Large intestine (tissue), 3 donors: ENCODE results near the gene GAREM1. TPM values are rescaled to one million over a fixed set of nuclear protein-coding genes. Genes with fewer than 3 reads are reported as not detected.

Experiments used
- DNase-seq, 2 donors: peaks; one replicate each; pipeline versions ENCODE4 v3.0.0 to v3.0.0-alpha.2; 2013
- H3K27ac ChIP-seq: one replicate; pipeline ENCODE4 v1.5.1; 2013; ENCODE audit warnings: low read length
- H3K27me3 ChIP-seq: 2 replicates; pipeline ENCODE4 v1.6.1; 2013; ENCODE audit warnings: low read length; ENCODE audit not compliant: control insufficient read depth, insufficient read depth
- H3K36me3 ChIP-seq: 2 replicates; pipeline ENCODE4 v1.6.1; 2013; ENCODE audit warnings: low read length; ENCODE audit not compliant: control insufficient read depth, insufficient read depth
- H3K4me1 ChIP-seq: one replicate; pipeline ENCODE4 v1.6.1; 2013; ENCODE audit warnings: low read length; ENCODE audit not compliant: control insufficient read depth, insufficient read depth
- H3K4me3 ChIP-seq: one replicate; pipeline ENCODE4 v1.5.1; 2013; ENCODE audit warnings: low read length
- H3K9me3 ChIP-seq: one replicate; pipeline ENCODE4 v1.6.1; 2013; ENCODE audit warnings: mild to moderate bottlenecking, low read depth, low read length, moderate library complexity; ENCODE audit not compliant: control insufficient read depth
- WGBS: methylation state at CpG from one replicate; pipeline ENCODE4 v1.1.5; 2013; ENCODE audit warnings: low lambda C conversion rate; ENCODE audit not compliant: insufficient coverage; 5-methylcytosine and 5-hydroxymethylcytosine counted together
- polyA plus RNA-seq: library from polyadenylated mRNA; unstranded; fragments of 120-200 nt; gene quantifications from one replicate; pipeline ENCODE4 v1.2.1, GENCODE V29; 2013

GAREM1 gene
- polyA plus RNA-seq, 1 donor: 11.8 TPM

DNA sequence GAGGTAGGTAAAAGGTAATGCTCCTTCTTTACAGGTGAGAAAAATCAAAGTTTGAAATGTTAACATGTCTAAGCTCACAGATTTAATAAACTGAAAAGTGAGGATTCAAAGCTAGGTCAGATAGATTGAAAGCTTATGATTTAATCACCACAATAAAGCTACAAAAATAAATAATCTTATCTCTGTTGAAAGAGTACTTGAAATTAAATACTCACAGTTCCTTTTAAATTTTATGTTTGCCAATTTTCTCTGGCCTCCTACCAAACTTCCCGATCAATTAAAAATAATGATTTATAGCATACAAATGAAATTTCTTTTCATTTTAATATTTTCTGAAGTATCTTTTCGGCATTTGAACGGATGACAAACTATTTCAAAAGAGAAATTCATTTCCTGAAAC lies 77.3 kb downstream of the GAREM1 start:
- Histone ChIP-seq H3K4me1 (no peaks in the 10 kb centered on the region), H3K4me3 (no peak overlapping the region), H3K27ac (no peak overlapping the region), H3K9me3 (no peaks in the 10 kb centered on the region), H3K36me3 (peaks cover 6% of the 10 kb centered on the region), H3K27me3 (no peaks in the 10 kb centered on the region)
- no peak for DNase-seq
- WGBS: 86% methylated on average over 3 of the region's 3 CpGs

DNA sequence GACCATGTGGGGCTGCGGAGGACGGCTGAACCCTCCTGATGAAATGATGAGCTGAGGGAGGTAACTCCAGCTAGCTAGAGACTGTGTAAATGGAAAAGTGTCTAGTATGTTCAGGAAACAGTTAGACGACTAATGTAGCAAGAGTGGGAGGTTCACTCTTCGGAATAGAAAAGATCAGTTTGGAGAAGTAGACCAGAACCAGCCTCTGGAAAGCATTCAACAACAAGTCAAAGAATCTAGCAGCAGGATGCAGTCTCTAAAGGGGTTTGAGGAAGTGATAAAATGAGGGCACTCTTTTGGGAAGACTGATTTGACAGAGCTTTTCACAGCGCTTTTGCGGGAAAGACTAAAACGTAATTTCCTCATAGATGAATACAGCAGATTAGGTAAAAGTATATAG lies 79.6 kb downstream of the GAREM1 start:
- no peak overlapping the region for H3K4me3 ChIP-seq
- DNase-seq: no peak
- no peaks in the 10 kb centered on the region for H3K9me3 ChIP-seq
- peaks cover 6% of the 10 kb centered on the region for H3K36me3 ChIP-seq
- no peaks in the 10 kb centered on the region for H3K27me3 ChIP-seq
- H3K4me1 ChIP-seq: no peaks in the 10 kb centered on the region
- WGBS: 100% methylated on average over 3 of the region's 7 CpGs
- no peak overlapping the region for H3K27ac ChIP-seq

DNA sequence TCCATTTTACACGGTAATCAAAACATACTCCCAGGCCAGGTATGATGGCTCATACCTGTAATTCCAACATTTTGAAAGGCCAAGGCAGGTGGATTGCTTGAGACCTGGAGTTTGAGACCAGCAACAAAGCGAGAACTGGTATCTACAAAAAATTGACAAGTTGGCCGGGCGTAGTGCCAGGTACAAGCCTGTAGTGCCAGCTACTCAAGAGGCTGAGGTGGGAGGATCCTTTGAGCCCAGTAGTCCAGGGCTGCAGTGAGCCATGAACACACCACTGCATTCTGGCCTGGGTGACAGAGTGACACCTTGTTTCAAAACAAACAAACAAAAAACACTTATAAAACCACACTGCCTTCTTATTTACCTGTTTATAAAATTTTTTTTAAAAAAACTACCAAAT lies 80.8 kb downstream of the GAREM1 start:
- H3K4me3 ChIP-seq: no peak overlapping the region
- no peak overlapping the region for H3K27ac ChIP-seq
- no peak for DNase-seq

DNA sequence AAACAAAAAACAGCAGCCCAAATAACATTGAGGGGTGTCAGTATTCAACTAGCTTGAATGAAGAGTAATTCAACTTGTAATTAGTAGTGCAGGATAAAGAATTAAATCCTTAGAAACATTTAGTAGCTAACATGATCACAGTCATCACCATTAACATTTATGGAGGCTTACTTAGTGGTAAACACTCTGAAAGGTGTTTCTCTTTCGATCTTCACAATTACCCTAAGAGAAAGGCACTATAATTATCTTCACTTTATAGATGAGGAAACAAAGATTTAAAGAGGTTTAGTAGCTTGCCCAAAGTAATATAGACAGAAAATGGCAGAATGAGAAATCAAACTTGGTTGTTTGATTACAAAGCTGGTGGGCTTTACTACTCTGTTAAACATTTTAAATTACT lies 81.5 kb downstream of the GAREM1 start:
- H3K36me3 ChIP-seq: peaks cover 6% of the 10 kb centered on the region
- no peaks in the 10 kb centered on the region for H3K4me1 ChIP-seq
- DNase-seq: no peak
- no peaks in the 10 kb centered on the region for H3K27me3 ChIP-seq
- no CpG with 5 or more reads among the region's 1 CpG for WGBS
- H3K27ac ChIP-seq: no peak overlapping the region
- no peak overlapping the region for H3K4me3 ChIP-seq
- H3K9me3 ChIP-seq: no peaks in the 10 kb centered on the region

More for the DNA sequence above, 80.8 kb downstream of the GAREM1 start:
- H3K27me3 ChIP-seq: no peaks in the 10 kb centered on the region
- H3K9me3 ChIP-seq: no peaks in the 10 kb centered on the region
- peaks cover 6% of the 10 kb centered on the region for H3K36me3 ChIP-seq
- WGBS: no CpG with 5 or more reads among the region's 4 CpGs
- H3K4me1 ChIP-seq: no peaks in the 10 kb centered on the region

DNA sequence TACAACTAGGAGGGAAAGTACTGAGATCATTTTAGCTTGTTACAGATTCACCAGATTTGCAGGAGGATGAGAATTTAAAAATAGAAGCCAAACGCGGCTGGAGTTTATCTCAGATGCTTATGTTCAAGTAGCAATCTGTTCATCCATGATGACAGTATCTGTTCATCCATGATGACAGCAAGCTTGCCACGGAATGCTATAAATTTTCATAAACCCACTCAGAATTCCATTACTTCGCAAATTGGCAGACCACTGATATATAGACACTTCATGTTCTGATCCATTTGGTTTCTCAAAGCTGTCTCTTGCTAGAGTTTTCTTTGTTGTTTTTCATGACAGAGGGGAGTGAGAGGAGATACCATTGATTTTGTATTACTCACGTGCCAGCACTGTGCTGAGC lies 84.2 kb downstream of the GAREM1 start:
- Histone ChIP-seq H3K36me3 (peaks cover 6% of the 10 kb centered on the region), H3K4me3 (no peak overlapping the region), H3K4me1 (no peaks in the 10 kb centered on the region), H3K9me3 (no peaks in the 10 kb centered on the region), H3K27ac (no peak overlapping the region), H3K27me3 (no peaks in the 10 kb centered on the region)
- DNase-seq: no peak
- WGBS: no CpG with 5 or more reads among the region's 5 CpGs

DNA sequence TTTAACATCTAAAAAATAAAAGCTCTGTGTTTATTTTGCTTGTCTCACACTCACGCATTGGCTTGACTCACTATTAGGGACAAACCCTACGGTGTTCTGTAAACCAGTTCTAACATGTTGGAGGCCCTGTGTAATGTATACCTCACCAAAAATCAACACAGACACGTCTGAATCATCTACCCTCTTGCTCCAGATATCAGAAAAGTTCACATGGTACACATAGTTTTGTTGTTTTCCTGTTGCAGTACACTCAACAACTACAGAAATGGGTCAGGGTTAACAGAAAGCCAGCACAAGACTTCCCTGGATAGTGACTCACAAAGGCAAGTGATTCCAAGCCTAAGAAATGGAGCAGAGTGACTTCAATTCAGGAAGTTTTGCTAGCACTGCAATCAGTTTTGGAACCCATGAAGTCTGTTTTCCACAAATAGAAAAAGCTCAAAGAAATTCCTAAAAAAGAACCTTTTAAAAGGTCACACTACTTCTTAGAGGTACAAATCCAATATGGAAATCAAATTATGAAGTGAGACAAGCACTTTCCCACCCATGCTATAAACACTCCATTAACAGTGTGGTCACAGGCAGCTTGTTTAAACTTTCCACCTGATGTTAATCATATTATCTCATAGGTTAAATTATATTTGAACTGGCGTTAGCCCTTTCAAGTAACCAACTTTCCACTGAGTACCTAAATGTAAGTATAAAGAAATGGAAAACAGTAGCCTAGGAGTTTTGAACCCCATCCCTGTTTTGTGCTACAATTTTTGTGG lies 87.4 kb downstream of the GAREM1 start:
- no peaks in the 10 kb centered on the region for H3K36me3 ChIP-seq
- H3K27me3 ChIP-seq: no peaks in the 10 kb centered on the region
- WGBS: no CpG with 5 or more reads among the region's 4 CpGs
- no peaks in the 10 kb centered on the region for H3K9me3 ChIP-seq
- no peak overlapping the region for H3K27ac ChIP-seq
- no peak for DNase-seq
- H3K4me3 ChIP-seq: no peak overlapping the region
- H3K4me1 ChIP-seq: no peaks in the 10 kb centered on the region

DNA sequence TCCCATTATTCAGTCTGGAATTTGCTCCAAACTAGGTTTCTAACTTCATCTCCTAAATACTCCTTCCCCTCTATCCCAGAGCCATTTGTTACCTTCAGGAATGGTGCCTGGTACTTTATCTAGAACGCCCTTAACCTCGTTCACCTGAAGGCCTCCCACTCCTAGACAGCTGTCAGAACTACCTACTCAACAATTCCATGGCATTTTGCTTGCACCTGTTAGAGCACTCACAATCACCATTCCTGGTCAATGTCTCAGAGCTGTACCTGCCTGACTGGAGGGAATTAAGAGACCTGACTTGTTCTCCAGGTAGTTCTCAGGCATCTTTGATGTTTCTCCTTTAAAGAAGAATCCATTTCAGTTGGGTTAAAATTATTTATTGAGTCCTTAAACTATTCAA lies 88.9 kb downstream of the GAREM1 start:
- Histone ChIP-seq H3K9me3 (no peaks in the 10 kb centered on the region), H3K27me3 (no peaks in the 10 kb centered on the region), H3K27ac (no peak overlapping the region), H3K4me1 (no peaks in the 10 kb centered on the region), H3K4me3 (no peak overlapping the region), H3K36me3 (no peaks in the 10 kb centered on the region)
- no CpG with 5 or more reads among the region's 2 CpGs for WGBS
- no peak for DNase-seq

DNA sequence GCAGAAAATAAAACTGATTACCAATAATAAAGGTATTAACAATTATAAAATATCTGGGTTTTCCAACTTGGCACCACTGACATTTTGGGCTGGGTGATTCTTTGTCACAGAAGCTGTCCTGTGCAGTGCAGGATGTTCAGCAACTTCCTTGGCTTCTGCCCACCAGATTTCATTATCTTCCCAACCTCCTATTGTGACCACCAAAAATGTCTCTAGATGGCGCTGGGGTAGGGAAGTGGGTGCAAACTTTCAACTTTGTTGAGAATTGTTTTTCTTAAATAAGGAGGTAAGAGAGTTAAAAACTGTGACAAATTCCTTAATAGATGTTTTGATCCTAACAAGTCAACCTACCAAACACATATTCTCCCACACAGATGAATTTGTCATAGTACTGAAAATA lies 90.1 kb downstream of the GAREM1 start:
- WGBS: no CpG with 5 or more reads among the region's 1 CpG
- no peaks in the 10 kb centered on the region for H3K36me3 ChIP-seq
- no peaks in the 10 kb centered on the region for H3K27me3 ChIP-seq
- DNase-seq: no peak
- no peak overlapping the region for H3K4me3 ChIP-seq
- H3K4me1 ChIP-seq: no peaks in the 10 kb centered on the region
- H3K9me3 ChIP-seq: no peaks in the 10 kb centered on the region
- H3K27ac ChIP-seq: no peak overlapping the region

DNA sequence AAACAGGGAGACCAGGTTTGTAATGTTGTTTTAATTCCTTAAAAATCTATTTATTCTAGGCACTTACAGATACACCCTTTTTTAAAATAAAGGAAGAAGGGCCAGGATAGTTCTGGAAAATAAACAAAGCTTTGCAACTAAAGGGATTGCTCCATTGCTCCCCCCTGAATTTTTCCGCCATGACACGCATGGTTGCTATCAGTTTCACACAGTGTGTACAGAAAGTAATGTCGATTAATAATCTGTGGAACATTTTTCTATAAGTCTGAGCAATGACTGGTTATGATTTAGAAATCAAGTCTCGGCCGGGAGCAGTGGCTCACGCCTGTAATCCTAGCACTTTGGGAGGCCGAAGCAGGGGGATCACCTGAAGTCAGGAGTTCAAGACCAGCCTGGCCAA lies 90.8 kb downstream of the GAREM1 start:
- no peaks in the 10 kb centered on the region for H3K27me3 ChIP-seq
- H3K9me3 ChIP-seq: no peaks in the 10 kb centered on the region
- no peaks in the 10 kb centered on the region for H3K4me1 ChIP-seq
- WGBS: no CpG with 5 or more reads among the region's 7 CpGs
- H3K36me3 ChIP-seq: no peaks in the 10 kb centered on the region
- no peak overlapping the region for H3K4me3 ChIP-seq
- no peak overlapping the region for H3K27ac ChIP-seq
- DNase-seq: no peak

DNA sequence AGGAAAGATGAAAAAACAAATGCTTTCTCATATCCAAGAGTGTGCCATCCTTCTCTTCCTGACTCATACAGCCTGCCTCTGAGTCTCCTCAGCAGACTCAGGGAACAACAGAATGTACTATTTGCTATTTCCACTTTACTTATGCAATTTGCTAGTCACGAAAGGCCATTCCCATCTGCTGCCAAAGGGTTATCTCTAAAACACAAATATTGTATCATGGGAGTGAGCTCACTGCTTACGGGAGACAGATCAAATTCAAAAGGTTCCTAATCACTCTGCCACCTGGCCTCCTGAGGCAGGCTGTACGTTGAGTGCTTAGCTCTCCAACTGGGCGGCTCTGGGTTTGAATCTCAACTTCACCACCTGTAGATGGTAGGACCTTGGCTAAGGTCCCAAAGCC lies 92.0 kb downstream of the GAREM1 start:
- H3K36me3 ChIP-seq: no peaks in the 10 kb centered on the region
- H3K4me1 ChIP-seq: peaks cover 4% of the 10 kb centered on the region
- no peaks in the 10 kb centered on the region for H3K9me3 ChIP-seq
- no peak overlapping the region for H3K4me3 ChIP-seq
- H3K27ac ChIP-seq: no peak overlapping the region
- H3K27me3 ChIP-seq: no peaks in the 10 kb centered on the region
- peak in 1 of 2 donors; percentile 33 for DNase-seq
- 14% methylated on average over 1 of the region's 4 CpGs for WGBS

DNA sequence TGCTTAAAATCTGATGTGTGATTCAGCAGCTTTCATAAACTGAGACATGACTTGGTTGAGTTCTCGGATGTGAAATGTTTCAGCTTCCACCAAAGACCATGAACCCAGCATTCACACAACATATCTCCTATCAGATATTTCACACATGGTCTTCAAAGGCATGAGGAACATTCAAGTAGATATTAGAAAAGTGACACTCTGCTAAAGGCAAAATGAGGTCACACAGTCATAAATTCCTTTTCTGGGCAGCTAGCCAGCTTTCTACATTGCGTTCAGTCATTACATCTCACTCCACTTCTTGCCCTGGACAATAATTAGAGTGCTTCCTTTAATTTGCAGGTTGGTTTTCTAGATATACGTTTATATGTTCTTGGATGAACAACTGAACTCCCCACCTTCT lies 96.7 kb downstream of the GAREM1 start:
- Histone ChIP-seq H3K9me3 (no peaks in the 10 kb centered on the region), H3K27me3 (no peaks in the 10 kb centered on the region), H3K4me1 (peaks cover 10% of the 10 kb centered on the region), H3K36me3 (no peaks in the 10 kb centered on the region), H3K27ac (no peak overlapping the region), H3K4me3 (no peak overlapping the region)
- 30% methylated on average over 2 of the region's 3 CpGs for WGBS
- DNase-seq: peak; percentile 69 to 89
